Trophoblast cell (in vitro differentiated cells and primary cell): Measurements from ENCODE around the gene RADIL.

Experiments used
- DNase-seq, 2 donors: peaks; one replicate each; pipeline ENCODE4 v3.0.0-alpha.2; 2016
- H2AFZ ChIP-seq: 2 replicates; pipeline ENCODE4 v1.6.1; 2013; ENCODE audit warnings: low read length, moderate library complexity, mild to moderate bottlenecking; ENCODE audit not compliant: insufficient read depth, poor library complexity
- H2AK5ac ChIP-seq: 2 replicates; pipeline ENCODE4 v1.6.1; 2013; ENCODE audit warnings: mild to moderate bottlenecking, low read length
- H2BK120ac ChIP-seq: 2 replicates; pipeline ENCODE4 v1.6.1; 2013; ENCODE audit warnings: low read length, mild to moderate bottlenecking, moderate library complexity; ENCODE audit not compliant: insufficient read depth, poor library complexity
- H2BK12ac ChIP-seq: 2 replicates; pipeline ENCODE4 v1.6.1; 2013; ENCODE audit warnings: mild to moderate bottlenecking, low read length, moderate library complexity
- H2BK5ac ChIP-seq: 2 replicates; pipeline ENCODE4 v1.6.1; 2013; ENCODE audit warnings: low read length, low read depth, moderate library complexity, mild to moderate bottlenecking; ENCODE audit not compliant: poor library complexity
- H3K14ac ChIP-seq: 2 replicates; pipeline ENCODE4 v1.6.1; 2013; ENCODE audit warnings: mild to moderate bottlenecking, low read length
- H3K18ac ChIP-seq: 2 replicates; pipeline ENCODE4 v1.6.1; 2013; ENCODE audit warnings: mild to moderate bottlenecking, low read length
- H3K23ac ChIP-seq: 2 replicates; pipeline ENCODE4 v1.6.1; 2013; ENCODE audit warnings: low read length
- H3K27ac ChIP-seq: 2 replicates; pipeline ENCODE4 v1.5.1; 2013; ENCODE audit warnings: low read depth, mild to moderate bottlenecking, inconsistent platforms, low read length, moderate library complexity
- H3K27me3 ChIP-seq: 2 replicates; pipeline ENCODE4 v1.6.1; 2013; ENCODE audit warnings: inconsistent platforms, mild to moderate bottlenecking, low read length, moderate library complexity; ENCODE audit not compliant: insufficient read depth
- H3K36me3 ChIP-seq, 2 experiments: 1 replicate in 1 of 2; 2 replicates in 1 of 2; pipeline ENCODE4 v1.6.1; 2013; ENCODE audit warnings: low read length in 2 of 2, mild to moderate bottlenecking in 2 of 2, moderate library complexity in 1 of 2; ENCODE audit not compliant: insufficient read depth in 2 of 2, control insufficient read depth in 1 of 2
- H3K4ac ChIP-seq: 2 replicates; pipeline ENCODE4 v1.6.1; 2013; ENCODE audit warnings: low read depth, mild to moderate bottlenecking, low read length, moderate library complexity
- H3K4me1 ChIP-seq, 2 experiments: 1 replicate in 1 of 2; 2 replicates in 1 of 2; pipeline ENCODE4 v1.6.1; 2013; ENCODE audit warnings: low read length in 2 of 2, mild to moderate bottlenecking in 2 of 2, moderate library complexity in 1 of 2; ENCODE audit not compliant: insufficient read depth in 2 of 2, control insufficient read depth in 1 of 2
- H3K4me2 ChIP-seq: 2 replicates; pipeline ENCODE4 v1.6.1; 2013; ENCODE audit warnings: inconsistent platforms, mild to moderate bottlenecking, low read length, moderate library complexity
- H3K4me3 ChIP-seq: 2 replicates; pipeline ENCODE4 v1.5.1; 2013; ENCODE audit warnings: mild to moderate bottlenecking, low read depth, low read length, inconsistent platforms
- H3K79me1 ChIP-seq: one replicate; pipeline ENCODE4 v1.6.1; 2013; ENCODE audit warnings: low read length
- H3K79me2 ChIP-seq: 2 replicates; pipeline ENCODE4 v1.6.1; 2013; ENCODE audit warnings: low read length, mild to moderate bottlenecking; ENCODE audit not compliant: control insufficient read depth, insufficient read depth, poor library complexity
- H3K9ac ChIP-seq: 2 replicates; pipeline ENCODE4 v1.6.1; 2013; ENCODE audit warnings: mild to moderate bottlenecking, low read length
- H3K9me3 ChIP-seq: 2 replicates; pipeline ENCODE4 v1.6.1; 2013; ENCODE audit warnings: low read depth, mild to moderate bottlenecking, control low read depth, inconsistent platforms, low read length; ENCODE audit not compliant: insufficient read depth
- H4K12ac ChIP-seq: 2 replicates; pipeline ENCODE4 v1.6.1; 2013; ENCODE audit warnings: low read depth, mild to moderate bottlenecking, low read length, moderate library complexity
- H4K8ac ChIP-seq: 2 replicates; pipeline ENCODE4 v1.6.1; 2013; ENCODE audit warnings: low read depth, mild to moderate bottlenecking, low read length, moderate library complexity
- H4K91ac ChIP-seq: one replicate; pipeline ENCODE4 v1.6.1; 2013; ENCODE audit warnings: low read depth, mild to moderate bottlenecking, low read length, moderate library complexity
- WGBS: extraction: QIAGEN DNeasy Blood & Tissue Kit; methylation state at CpG from one replicate; pipeline ENCODE4 v1.1.7; 2013; ENCODE audit warnings: missing lambda C conversion rate; ENCODE audit not compliant: insufficient read length, insufficient coverage; ENCODE audit errors: extremely low coverage; 5-methylcytosine and 5-hydroxymethylcytosine counted together

RADIL gene

DNA sequence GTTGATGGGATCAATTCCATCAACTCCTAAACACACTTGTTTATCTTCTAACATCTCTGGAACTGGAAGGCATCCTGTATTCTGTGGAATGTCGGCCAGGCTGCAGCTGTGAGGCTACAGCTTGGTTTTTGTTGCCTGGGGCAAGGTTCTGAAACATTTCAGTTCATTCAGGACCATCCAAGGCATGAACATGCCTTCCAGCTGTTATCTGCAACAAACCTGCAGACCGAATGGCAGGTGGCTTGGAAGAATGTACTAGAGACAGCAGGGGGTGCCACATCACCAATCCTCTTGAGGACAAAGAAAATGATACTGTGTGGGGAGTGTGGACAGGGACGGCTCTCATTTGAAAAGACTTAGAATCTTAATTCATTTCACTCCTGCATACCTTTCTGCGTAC, 34.1 kb downstream of the RADIL start:
- Histone ChIP-seq H3K79me2 (no peaks in the 10 kb centered on the region), H3K14ac (no peak overlapping the region), H2AFZ (no peak overlapping the region), H3K36me3 (no peaks in the 10 kb centered on the region), H3K79me1 (no peaks in the 10 kb centered on the region), H3K4me2 (no peak overlapping the region), H3K4ac (no peak overlapping the region), H3K23ac (no peak overlapping the region), H2AK5ac (no peak overlapping the region), H3K4me3 (no peak overlapping the region), H3K9ac (no peak overlapping the region), H2BK5ac (no peak overlapping the region), H3K4me1 (no peaks in the 10 kb centered on the region), H3K27me3 (no peaks in the 10 kb centered on the region), H3K9me3 (no peaks in the 10 kb centered on the region), H3K18ac (no peak overlapping the region), H2BK120ac (no peak overlapping the region), H4K91ac (no peak overlapping the region), H3K27ac (no peak overlapping the region), H4K12ac (no peak overlapping the region), H2BK12ac (no peak overlapping the region), H4K8ac (no peak overlapping the region)
- peak; percentile 99 to 100 for DNase-seq
- WGBS = no CpG with 5 or more reads among the region's 4 CpGs

DNA sequence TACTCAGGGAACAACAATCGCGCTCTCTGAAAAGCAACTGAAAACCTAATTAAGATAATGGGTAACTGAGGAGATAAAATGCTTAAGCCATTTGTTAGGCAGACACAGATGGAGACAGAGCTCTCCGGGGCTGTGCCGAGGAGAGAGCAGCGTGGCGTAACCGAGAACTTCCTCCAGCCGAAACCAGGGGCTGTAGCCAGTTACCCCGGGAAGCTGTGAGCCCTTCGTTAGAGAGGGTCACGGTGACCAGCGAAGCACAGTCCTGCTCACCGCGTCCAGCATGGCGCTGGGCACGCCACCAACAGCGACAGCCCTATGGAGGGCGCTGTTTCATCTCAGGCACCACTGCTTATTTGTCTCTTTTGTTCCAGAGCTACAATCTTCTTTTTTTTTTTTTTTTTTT, 37.8 kb downstream of the RADIL start:
- no peak overlapping the region for H2AK5ac ChIP-seq
- no peaks in the 10 kb centered on the region for H3K79me1 ChIP-seq
- no peak overlapping the region for H3K9ac ChIP-seq
- H3K18ac ChIP-seq = no peak overlapping the region
- H4K12ac ChIP-seq = no peak overlapping the region
- H3K79me2 ChIP-seq = no peaks in the 10 kb centered on the region
- H3K36me3 ChIP-seq = no peaks in the 10 kb centered on the region
- H3K23ac ChIP-seq = no peak overlapping the region
- H2BK120ac ChIP-seq = no peak overlapping the region
- no peak overlapping the region for H3K4me2 ChIP-seq
- peak in 1 of 2 donors; percentile 34 for DNase-seq
- no peak overlapping the region for H2BK12ac ChIP-seq
- H3K14ac ChIP-seq = no peak overlapping the region
- H3K4ac ChIP-seq = no peak overlapping the region
- no peak overlapping the region for H2BK5ac ChIP-seq
- H3K4me3 ChIP-seq = no peak overlapping the region
- H4K8ac ChIP-seq = no peak overlapping the region
- WGBS = no CpG with 5 or more reads among the region's 18 CpGs
- H4K91ac ChIP-seq = no peak overlapping the region
- H2AFZ ChIP-seq = no peak overlapping the region
- no peak overlapping the region for H3K27ac ChIP-seq
- H3K27me3 ChIP-seq = no peaks in the 10 kb centered on the region
- H3K4me1 ChIP-seq = no peaks in the 10 kb centered on the region
- peaks cover 2% of the 10 kb centered on the region for H3K9me3 ChIP-seq

DNA sequence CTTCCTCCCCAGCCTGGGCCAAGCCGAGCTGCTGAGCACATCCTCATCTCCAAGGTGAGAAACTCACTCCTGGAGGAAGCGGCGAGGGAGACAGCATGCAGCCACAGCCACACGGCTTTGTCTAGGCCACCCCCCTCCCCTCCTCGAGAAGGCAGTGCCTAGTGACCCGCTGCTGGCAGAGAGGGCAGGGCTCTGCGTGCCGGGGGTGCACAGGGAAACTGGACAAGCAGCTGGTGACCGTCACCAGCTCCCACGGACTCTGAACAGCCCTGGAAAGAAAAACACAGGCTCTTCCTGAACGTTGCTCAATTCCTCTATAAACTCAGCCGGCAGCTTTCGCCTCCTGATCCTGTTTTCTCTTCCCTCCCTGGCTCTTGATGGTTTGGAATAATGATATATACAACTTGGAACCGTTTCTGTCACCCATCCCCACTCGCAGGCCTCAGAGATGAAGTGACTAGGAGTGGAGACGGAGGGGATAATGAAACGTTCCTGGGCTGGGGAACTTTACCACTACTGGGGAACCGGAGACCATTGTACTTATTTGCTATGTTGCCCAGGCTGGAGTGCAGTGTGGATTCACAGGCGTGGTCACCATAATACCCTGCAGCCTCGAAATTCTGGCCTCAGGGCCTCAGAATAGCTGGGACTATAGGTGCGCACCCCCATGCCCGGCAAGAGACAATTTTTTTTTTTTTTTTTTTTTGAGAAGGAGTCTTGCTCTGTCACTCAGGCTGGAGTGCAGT, 41.0 kb downstream of the RADIL start:
- H2BK12ac ChIP-seq = no peak overlapping the region
- H3K4ac ChIP-seq = no peak overlapping the region
- H4K91ac ChIP-seq = no peak overlapping the region
- no CpG with 5 or more reads among the region's 22 CpGs for WGBS
- no peak overlapping the region for H4K12ac ChIP-seq
- no peak overlapping the region for H3K27ac ChIP-seq
- no peaks in the 10 kb centered on the region for H3K4me1 ChIP-seq
- no peaks in the 10 kb centered on the region for H3K27me3 ChIP-seq
- H3K4me2 ChIP-seq = no peak overlapping the region
- H2AFZ ChIP-seq = no peak overlapping the region
- no peaks in the 10 kb centered on the region for H3K79me1 ChIP-seq
- H3K14ac ChIP-seq = no peak overlapping the region
- no peaks in the 10 kb centered on the region for H3K36me3 ChIP-seq
- no peak overlapping the region for H2AK5ac ChIP-seq
- H2BK120ac ChIP-seq = no peak overlapping the region
- no peak overlapping the region for H3K4me3 ChIP-seq
- H3K18ac ChIP-seq = no peak overlapping the region
- H3K79me2 ChIP-seq = no peaks in the 10 kb centered on the region
- no peak overlapping the region for H4K8ac ChIP-seq
- H3K9ac ChIP-seq = no peak overlapping the region
- no peak overlapping the region for H2BK5ac ChIP-seq
- DNase-seq = no peak
- peaks cover 2% of the 10 kb centered on the region for H3K9me3 ChIP-seq
- H3K23ac ChIP-seq = no peak overlapping the region

DNA sequence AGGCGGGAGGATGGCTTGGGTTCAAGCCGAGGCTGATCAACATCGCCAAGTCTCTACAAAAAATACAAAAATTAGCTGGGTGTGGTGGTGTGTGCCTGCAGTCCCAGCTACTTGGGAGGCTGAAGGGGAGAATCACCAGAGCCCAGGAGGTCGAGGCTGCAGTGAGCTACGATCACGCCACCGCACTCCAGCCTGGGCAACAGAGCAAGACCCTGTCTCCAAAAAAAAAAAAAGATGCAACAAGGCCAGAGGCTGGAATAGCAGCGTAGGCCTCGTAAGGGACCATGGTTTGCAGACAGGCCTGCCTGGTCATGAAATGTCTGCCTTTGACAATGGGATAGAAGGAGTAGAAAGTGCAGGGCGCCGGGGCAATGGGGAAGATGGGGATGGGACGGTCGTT, 41.7 kb downstream of the RADIL start:
- no peak overlapping the region for H2BK120ac ChIP-seq
- H3K4me3 ChIP-seq = no peak overlapping the region

More for the DNA sequence above, 41.7 kb downstream of the RADIL start:
- Histone ChIP-seq H3K27ac (no peak overlapping the region), H2AFZ (no peak overlapping the region), H3K23ac (no peak overlapping the region), H2BK5ac (no peak overlapping the region), H3K9me3 (peaks cover 2% of the 10 kb centered on the region), H3K4me2 (no peak overlapping the region), H4K8ac (no peak overlapping the region), H3K4ac (no peak overlapping the region), H4K91ac (no peak overlapping the region), H3K79me1 (no peaks in the 10 kb centered on the region), H3K36me3 (no peaks in the 10 kb centered on the region), H3K9ac (no peak overlapping the region), H2BK12ac (no peak overlapping the region), H3K14ac (no peak overlapping the region), H3K27me3 (no peaks in the 10 kb centered on the region), H2AK5ac (no peak overlapping the region), H3K4me1 (no peaks in the 10 kb centered on the region), H3K79me2 (no peaks in the 10 kb centered on the region), H4K12ac (no peak overlapping the region), H3K18ac (no peak overlapping the region)
- no peak for DNase-seq
- no CpG with 5 or more reads among the region's 13 CpGs for WGBS
